Loucy (cell line): ENCODE results near the gene ARSI.

Experiments
- H2AFZ ChIP-seq: fragments of 200-600 bp; sonication (generic); 2 replicates; pipeline ENCODE4 v1.6.0; 2016; ENCODE audit warnings: antibody characterized with exemption, mild to moderate bottlenecking, low read length, moderate library complexity
- H3F3A ChIP-seq: fragments of 200-600 bp; 2 replicates; pipeline ENCODE4 v1.6.0; 2016; ENCODE audit warnings: antibody characterized with exemption, low read depth, mild to moderate bottlenecking
- H3K27me3 ChIP-seq: fragments of 200-600 bp; sonication (generic); 2 replicates; pipeline ENCODE4 v1.6.1; 2014; ENCODE audit warnings: low read length, mild to moderate bottlenecking; ENCODE audit not compliant: insufficient read depth, poor library complexity, severe bottlenecking
- H3K36me3 ChIP-seq: fragments of 200-600 bp; sonication (generic); 2 replicates; pipeline ENCODE4 v1.6.1; 2016; ENCODE audit warnings: low read length; ENCODE audit not compliant: insufficient read depth
- H3K4me1 ChIP-seq: fragments of 200-600 bp; sonication (generic); 2 replicates; pipeline ENCODE4 v1.5.1; 2014; ENCODE audit warnings: low read length, mild to moderate bottlenecking; ENCODE audit not compliant: insufficient read depth, poor library complexity, severe bottlenecking
- H3K4me2 ChIP-seq: fragments of 200-600 bp; sonication (generic); 2 replicates; pipeline ENCODE4 v1.6.0; 2014; ENCODE audit warnings: antibody characterized with exemption, low read length, low read depth, mild to moderate bottlenecking; ENCODE audit not compliant: poor library complexity, severe bottlenecking
- H3K4me3 ChIP-seq: fragments of 200-600 bp; sonication (generic); 2 replicates; pipeline ENCODE4 v1.5.1; 2014; ENCODE audit warnings: low read length, mild to moderate bottlenecking, mixed read lengths; ENCODE audit not compliant: poor library complexity, severe bottlenecking
- H3K79me2 ChIP-seq: fragments of 200-600 bp; sonication (generic); 2 replicates; pipeline ENCODE4 v1.6.1; 2014; ENCODE audit warnings: low read length; ENCODE audit not compliant: insufficient read depth
- H3K9ac ChIP-seq: fragments of 200-600 bp; sonication (generic); 2 replicates; pipeline ENCODE4 v1.6.0; 2014; ENCODE audit warnings: mild to moderate bottlenecking, low read depth, low read length, moderate library complexity; ENCODE audit not compliant: poor library complexity, severe bottlenecking
- H3K9me2 ChIP-seq: fragments of 200-600 bp; sonication (generic); replicated peaks from 2 replicates; pipeline ENCODE4 v1.6.1; 2016; ENCODE audit warnings: low read depth, low read length, mixed read lengths
- H3K9me3 ChIP-seq: fragments of 200-600 bp; sonication (generic); 2 replicates; pipeline ENCODE4 v1.6.1; 2014; ENCODE audit warnings: mild to moderate bottlenecking, antibody characterized with exemption, low read length, low read depth; ENCODE audit not compliant: insufficient read depth
- H4K20me1 ChIP-seq: fragments of 200-600 bp; sonication (generic); 2 replicates; pipeline ENCODE4 v1.6.0; 2014; ENCODE audit warnings: antibody characterized with exemption, low read length, mild to moderate bottlenecking; ENCODE audit not compliant: insufficient read depth, poor library complexity, severe bottlenecking
- CTCF ChIP-seq: fragments of 200-600 bp; sonication (generic); conservative IDR thresholded peaks from 2 replicates; pipeline ENCODE4 v1.5.1; 2014; ENCODE audit warnings: mild to moderate bottlenecking, antibody characterized with exemption, low read length
- EZH2phosphoT487 ChIP-seq: fragments of 200-600 bp; IDR thresholded peaks from 2 replicates; pipeline ENCODE4 v1.6.1; 2018; ENCODE audit warnings: antibody characterized with exemption, mild to moderate bottlenecking, moderate library complexity, borderline replicate concordance

ARSI gene

GRCh38 chr5:150312518-150312917 is 9.8 kb upstream of the ARSI start:
- Histone ChIP-seq H3K4me2 (no peak overlapping the region), H3F3A (no peaks in the 10 kb centered on the region), H2AFZ (no peak overlapping the region), H3K79me2 (no peaks in the 10 kb centered on the region), H4K20me1 (no peaks in the 10 kb centered on the region), H3K36me3 (no peaks in the 10 kb centered on the region), H3K27me3 (no peaks in the 10 kb centered on the region), H3K9ac (no peak overlapping the region), H3K9me3 (no peaks in the 10 kb centered on the region), H3K9me2 (no peaks in the 10 kb centered on the region), H3K4me3 (no peak overlapping the region), H3K4me1 (no peaks in the 10 kb centered on the region)
- TF ChIP-seq CTCF (no peak), EZH2phosphoT487 (no peak)

- Histone ChIP-seq H3K9me3 (no peaks in the 10 kb centered on the region), H2AFZ (no peak overlapping the region), H3K79me2 (no peaks in the 10 kb centered on the region), H3K4me1 (no peaks in the 10 kb centered on the region), H3K36me3 (no peaks in the 10 kb centered on the region), H3K9ac (no peak overlapping the region), H3K27me3 (no peaks in the 10 kb centered on the region), H3K4me3 (no peak overlapping the region), H3F3A (no peaks in the 10 kb centered on the region), H3K9me2 (no peaks in the 10 kb centered on the region), H3K4me2 (no peak overlapping the region), H4K20me1 (no peaks in the 10 kb centered on the region)
- TF ChIP-seq EZH2phosphoT487 (no peak), CTCF (no peak)
Measured at GRCh38 chr5:150311015-150311692, 8.4 kb upstream of the ARSI start.

- H3K4me1 ChIP-seq = no peaks in the 10 kb centered on the region
- no peaks in the 10 kb centered on the region for H3K9me2 ChIP-seq
- H3K27me3 ChIP-seq = no peaks in the 10 kb centered on the region
- no peak overlapping the region for H2AFZ ChIP-seq
- no peaks in the 10 kb centered on the region for H3K79me2 ChIP-seq
- H3F3A ChIP-seq = no peaks in the 10 kb centered on the region
- H3K9ac ChIP-seq = no peak overlapping the region
- H3K4me2 ChIP-seq = no peak overlapping the region
- no peak overlapping the region for H3K4me3 ChIP-seq
- no peaks in the 10 kb centered on the region for H3K9me3 ChIP-seq
- H4K20me1 ChIP-seq = no peaks in the 10 kb centered on the region
- no peak for TF ChIP-seq CTCF
- TF ChIP-seq EZH2phosphoT487 = no peak
- H3K36me3 ChIP-seq = no peaks in the 10 kb centered on the region
Measured at GRCh38 chr5:150310246-150310645, 7.5 kb upstream of the ARSI start.
